ENCODE data around the gene SYT8. TPM values are rescaled to one million over a fixed set of nuclear protein-coding genes. Genes with fewer than 3 reads are reported as not detected.

Gene SYT8
- total RNA-seq, 1 donor from 2014 or later, result not detected

GRCh38 chr11:1845561-1846452 is 11.0 kb downstream of the SYT8 start:
- H3K36me3 ChIP-seq, result no peaks in the 10 kb centered on the region
- no peaks in the 10 kb centered on the region for H3K9me3 ChIP-seq (replicated peaks)
- no peak for DNase-seq
- no peaks in the 10 kb centered on the region for H3K27me3 ChIP-seq (ENCODE audit: low read depth)
- TF ChIP-seq, protein P1, sequence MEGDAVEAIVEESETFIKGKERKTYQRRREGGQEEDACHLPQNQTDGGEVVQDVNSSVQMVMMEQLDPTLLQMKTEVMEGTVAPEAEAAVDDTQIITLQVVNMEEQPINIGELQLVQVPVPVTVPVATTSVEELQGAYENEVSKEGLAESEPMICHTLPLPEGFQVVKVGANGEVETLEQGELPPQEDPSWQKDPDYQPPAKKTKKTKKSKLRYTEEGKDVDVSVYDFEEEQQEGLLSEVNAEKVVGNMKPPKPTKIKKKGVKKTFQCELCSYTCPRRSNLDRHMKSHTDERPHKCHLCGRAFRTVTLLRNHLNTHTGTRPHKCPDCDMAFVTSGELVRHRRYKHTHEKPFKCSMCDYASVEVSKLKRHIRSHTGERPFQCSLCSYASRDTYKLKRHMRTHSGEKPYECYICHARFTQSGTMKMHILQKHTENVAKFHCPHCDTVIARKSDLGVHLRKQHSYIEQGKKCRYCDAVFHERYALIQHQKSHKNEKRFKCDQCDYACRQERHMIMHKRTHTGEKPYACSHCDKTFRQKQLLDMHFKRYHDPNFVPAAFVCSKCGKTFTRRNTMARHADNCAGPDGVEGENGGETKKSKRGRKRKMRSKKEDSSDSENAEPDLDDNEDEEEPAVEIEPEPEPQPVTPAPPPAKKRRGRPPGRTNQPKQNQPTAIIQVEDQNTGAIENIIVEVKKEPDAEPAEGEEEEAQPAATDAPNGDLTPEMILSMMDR (IDR thresholded peaks at IDR 0.05; ENCODE audit: borderline replicate concordance), result no peak
- H3K27ac ChIP-seq (replicated peaks), result peak overlapping the region; percentile 80
- intact Hi-C loops (cut with micrococcal nuclease), result no loop called here
- peaks cover 44% of the 10 kb centered on the region for H3K4me1 ChIP-seq
- no peak overlapping the region for H3K4me3 ChIP-seq

DNA sequence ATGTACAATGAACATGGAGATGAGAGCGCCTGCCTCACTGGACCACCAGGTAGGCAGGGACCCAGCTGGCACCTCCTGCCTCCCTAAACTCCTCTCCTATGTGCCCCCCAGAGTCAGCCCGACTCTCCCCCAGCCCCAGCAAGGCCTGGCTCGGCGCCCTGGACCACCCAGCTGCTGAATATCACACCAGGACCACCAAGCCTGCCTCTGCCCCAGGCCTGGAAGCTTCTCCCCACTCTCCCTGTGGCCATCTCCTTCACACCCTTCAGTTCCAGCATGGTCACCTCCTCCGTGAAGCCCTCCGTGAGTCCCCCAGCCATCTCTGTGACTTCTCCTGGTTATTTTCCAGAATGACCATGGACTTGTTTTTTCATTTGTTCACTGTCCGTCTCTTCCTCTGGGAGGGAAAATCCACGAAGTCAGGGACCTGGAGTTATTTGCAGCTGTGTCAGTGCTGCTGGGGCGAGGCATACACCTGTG is 11.7 kb downstream of the SYT8 start:
- intact Hi-C loops (cut with micrococcal nuclease), result no loop called here
- no peaks in the 10 kb centered on the region for H3K36me3 ChIP-seq
- TF ChIP-seq, protein P1 (IDR thresholded peaks at IDR 0.05; ENCODE audit: borderline replicate concordance), result no peak
- no peak overlapping the region for H3K4me3 ChIP-seq
- no peaks in the 10 kb centered on the region for H3K27me3 ChIP-seq (ENCODE audit: low read depth)
- H3K9me3 ChIP-seq (replicated peaks), result no peaks in the 10 kb centered on the region
- H3K4me1 ChIP-seq, result peaks cover 44% of the 10 kb centered on the region
- no peak overlapping the region for H3K27ac ChIP-seq (replicated peaks)
- no peak for DNase-seq

DNA sequence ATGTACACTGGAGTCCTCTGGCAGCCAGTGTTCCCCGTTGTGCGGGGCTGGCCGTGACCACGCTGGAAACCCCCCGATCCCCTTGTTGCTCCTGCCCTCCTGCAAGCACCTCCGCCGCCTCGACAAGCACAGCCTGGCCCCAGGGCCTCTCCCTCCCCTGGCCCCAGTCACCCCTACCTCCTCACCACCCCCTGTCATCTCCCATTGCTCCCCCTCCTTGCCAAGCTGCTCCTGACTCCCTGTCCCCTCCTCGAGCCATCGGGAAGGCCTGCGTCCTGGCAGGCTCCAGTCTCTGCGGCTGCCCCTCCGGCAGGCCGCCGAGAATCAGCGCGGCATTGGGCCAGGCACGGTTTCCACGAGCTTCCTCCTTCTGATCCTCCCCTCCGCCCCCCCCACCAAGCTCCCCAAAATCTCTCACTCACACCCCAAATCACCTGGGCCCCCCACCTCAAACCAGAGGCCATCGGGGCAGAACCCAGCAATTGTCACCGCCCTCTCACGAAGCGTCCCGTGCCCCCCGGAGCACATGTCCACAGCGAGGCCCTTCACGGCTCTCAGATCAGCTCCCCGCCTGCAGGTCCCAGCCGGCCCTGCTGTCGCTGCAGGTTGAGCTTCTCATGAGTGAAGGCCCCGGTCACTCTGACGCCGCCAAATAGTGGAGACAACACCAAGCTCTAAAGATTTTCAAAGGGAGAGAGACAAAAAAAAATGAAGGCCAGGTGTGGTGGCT is 12.4 kb downstream of the SYT8 start:
- DNase-seq, result no peak
- H3K9me3 ChIP-seq (replicated peaks), result no peaks in the 10 kb centered on the region

DNA sequence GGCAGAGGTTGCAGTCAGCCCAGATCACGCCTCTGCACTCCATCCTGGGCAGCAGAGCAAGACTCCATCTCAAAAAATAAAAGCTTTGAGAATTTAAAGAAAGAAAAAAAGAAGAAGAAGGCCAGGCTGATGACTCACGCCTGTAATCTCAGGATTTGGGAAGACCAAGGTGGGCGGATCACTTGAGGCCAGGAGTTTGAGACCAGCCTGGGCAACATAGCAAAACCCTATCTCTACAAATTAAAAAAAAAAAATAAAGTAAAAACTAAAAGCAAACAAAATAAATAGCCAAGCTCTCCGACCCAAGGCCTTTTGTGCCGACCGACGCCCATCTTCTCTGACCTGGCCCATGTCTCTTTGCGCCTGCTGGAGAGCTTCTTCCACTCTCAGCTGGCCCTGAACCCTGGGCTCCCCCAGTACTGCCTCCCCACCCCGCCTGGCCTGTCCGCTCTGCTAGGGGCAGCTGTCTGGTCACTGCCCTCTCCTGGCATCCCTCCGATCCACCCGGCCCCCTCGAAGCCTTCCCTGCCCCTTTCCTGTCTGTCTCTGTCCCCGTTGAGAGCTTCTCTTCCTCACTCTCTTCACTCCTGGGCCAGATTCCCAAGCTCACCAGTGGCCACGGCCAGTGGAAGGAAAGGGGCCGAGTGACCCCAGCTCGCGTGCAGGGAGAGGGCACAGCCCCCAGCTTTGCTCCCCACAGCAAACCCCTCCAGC is 13.3 kb downstream of the SYT8 start:
- Histone ChIP-seq H3K27ac (replicated peaks) (no peak overlapping the region), H3K4me1 (peaks cover 31% of the 10 kb centered on the region), H3K4me3 (no peak overlapping the region), H3K36me3 (no peaks in the 10 kb centered on the region), H3K27me3 (ENCODE audit: low read depth) (no peaks in the 10 kb centered on the region), H3K9me3 (replicated peaks) (no peaks in the 10 kb centered on the region)
- TF ChIP-seq, protein P1 (IDR thresholded peaks at IDR 0.05; ENCODE audit: borderline replicate concordance), result no peak
- intact Hi-C loops (cut with micrococcal nuclease), result no loop called here
- DNase-seq, result no peak

More for the DNA sequence above, 12.4 kb downstream of the SYT8 start:
- intact Hi-C loops (cut with micrococcal nuclease), result no loop called here
- TF ChIP-seq, protein P1 (IDR thresholded peaks at IDR 0.05; ENCODE audit: borderline replicate concordance), result no peak
- Histone ChIP-seq H3K27me3 (ENCODE audit: low read depth) (no peaks in the 10 kb centered on the region), H3K36me3 (no peaks in the 10 kb centered on the region), H3K4me3 (no peak overlapping the region), H3K4me1 (peaks cover 40% of the 10 kb centered on the region), H3K27ac (replicated peaks) (no peak overlapping the region)

Data from left ventricle myocardium inferior (tissue), 1 donor.